NCI-H1048 (cell line): ENCODE data around the gene OR4D2.
"Not testable (repeated sequence)": the region's sequence is repeated elsewhere in the genome, so short reads cannot be mapped to it uniquely, and the experiment has no call there.

ENCODE experiments used
- DNase-seq: peaks from one replicate; lab custom pipeline; 2025; lab: John Stamatoyannopoulos, UW

The OR4D2 gene

GRCh38 chr17:58166682-58167081 lies at the start of gene OR4D2:
Gene OR4D2, plus strand, starts transcription at chr17:58166982. Its CDS starts 2,674 bp downstream, at chr17:58169656.
- no peak for DNase-seq

- no peak for DNase-seq
Observed at GRCh38 chr17:58117382-58117781, 49.4 kb upstream of the OR4D2 start.

- no peak for DNase-seq
Observed at GRCh38 chr17:58119491-58119890, 47.3 kb upstream of the OR4D2 start.

GRCh38 chr17:58120195-58120822 lies 46.5 kb upstream of the OR4D2 start:
- no peak for DNase-seq

GRCh38 chr17:58121925-58122324 lies 44.9 kb upstream of the OR4D2 start:
- DNase-seq, result no peak

- no peak for DNase-seq
Observed at GRCh38 chr17:58127846-58128245, 38.9 kb upstream of the OR4D2 start.

- DNase-seq, result not testable (repeated sequence)
Observed at GRCh38 chr17:58132697-58133096, 34.1 kb upstream of the OR4D2 start.

GRCh38 chr17:58136669-58137279 lies 30.0 kb upstream of the OR4D2 start:
- no peak for DNase-seq

GRCh38 chr17:58141505-58141904 lies 25.3 kb upstream of the OR4D2 start:
- no peak for DNase-seq

- DNase-seq, result not testable (repeated sequence)
Observed at GRCh38 chr17:58143335-58143734, 23.4 kb upstream of the OR4D2 start.

GRCh38 chr17:58144801-58145200 lies 22.0 kb upstream of the OR4D2 start:
- DNase-seq, result no peak

GRCh38 chr17:58147930-58148434 lies 18.8 kb upstream of the OR4D2 start, which contains the start of gene OR4D1:
Gene OR4D1, plus strand, starts transcription at chr17:58148384. Its CDS starts 6,770 bp downstream, at chr17:58155154.
- no peak for DNase-seq

- no peak for DNase-seq
Observed at GRCh38 chr17:58148609-58149008, 18.2 kb upstream of the OR4D2 start.

GRCh38 chr17:58150394-58150793 lies 16.4 kb upstream of the OR4D2 start:
- DNase-seq, result no peak

- DNase-seq, result no peak
Observed at GRCh38 chr17:58153046-58153445, 13.7 kb upstream of the OR4D2 start.

GRCh38 chr17:58153671-58154070 lies 13.1 kb upstream of the OR4D2 start:
- no peak for DNase-seq

- no peak for DNase-seq
Observed at GRCh38 chr17:58156839-58157803, 9.7 kb upstream of the OR4D2 start.

GRCh38 chr17:58158181-58158580 lies 8.6 kb upstream of the OR4D2 start:
- DNase-seq, result no peak

GRCh38 chr17:58161566-58161965 lies 5.2 kb upstream of the OR4D2 start:
- DNase-seq, result no peak

GRCh38 chr17:58165981-58166380 lies 801 bp upstream of the OR4D2 start:
- DNase-seq, result no peak

- DNase-seq, result no peak
Observed at GRCh38 chr17:58170622-58171021, 3.8 kb downstream of the OR4D2 start.

- no peak for DNase-seq
Observed at GRCh38 chr17:58172369-58173071, 5.7 kb downstream of the OR4D2 start.
